Articular chondrocyte of knee joint (primary cell): Measurements from ENCODE around the gene MED25. TPM values are rescaled to one million over a fixed set of nuclear protein-coding genes. Genes with fewer than 3 reads are reported as not detected.

ENCODE experiments used
- small RNA-seq: library from RNA; depleted of rRNA; stranded (forward); fragments of <200 nt; gene quantifications from one replicate; pipeline ENCODE3, GENCODE V24; 2012
- total RNA-seq: library from RNA; depleted of rRNA; stranded (reverse); fragments of >200 nt; gene quantifications from 2 replicates; pipeline ENCODE4 v1.2.3, GENCODE V29; 2012

MED25 gene
- 18.8 and 21.6 TPM in 2 replicates for total RNA-seq

DNA sequence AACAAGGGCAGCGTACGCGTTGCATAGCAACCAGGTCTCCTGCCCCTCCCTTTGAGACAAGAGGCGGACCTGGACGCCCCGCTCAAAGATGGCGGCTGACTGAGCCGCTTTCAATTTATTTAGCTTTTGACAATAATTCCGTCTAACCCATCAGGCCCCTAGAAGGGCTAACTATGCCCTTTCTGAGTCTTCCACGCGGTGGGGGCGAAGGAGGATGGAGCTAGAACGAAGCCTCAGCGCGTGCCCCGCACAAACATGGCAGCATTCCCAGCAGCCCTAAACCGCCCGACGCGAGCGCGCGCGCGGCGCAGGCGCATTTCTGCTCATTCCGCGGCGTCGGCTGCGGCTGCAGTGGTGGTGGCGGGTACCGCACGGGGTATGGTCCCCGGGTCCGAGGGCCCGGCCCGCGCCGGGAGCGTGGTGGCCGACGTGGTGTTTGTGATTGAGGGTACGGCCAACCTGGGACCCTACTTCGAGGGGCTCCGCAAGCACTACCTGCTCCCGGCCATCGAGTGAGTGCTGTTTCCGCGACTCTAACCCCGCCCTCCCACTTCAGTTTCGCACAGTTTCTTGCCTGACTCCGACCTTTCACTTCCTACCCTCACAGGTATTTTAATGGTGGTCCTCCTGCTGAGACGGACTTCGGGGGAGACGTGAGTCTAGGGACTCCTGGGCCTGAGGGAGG lies at the start of gene MED25:
Gene MED25 (plus strand): TSS at position 326 of the 685 bp plus-strand sequence. CDS start 53 bp downstream, at position 379.

DNA sequence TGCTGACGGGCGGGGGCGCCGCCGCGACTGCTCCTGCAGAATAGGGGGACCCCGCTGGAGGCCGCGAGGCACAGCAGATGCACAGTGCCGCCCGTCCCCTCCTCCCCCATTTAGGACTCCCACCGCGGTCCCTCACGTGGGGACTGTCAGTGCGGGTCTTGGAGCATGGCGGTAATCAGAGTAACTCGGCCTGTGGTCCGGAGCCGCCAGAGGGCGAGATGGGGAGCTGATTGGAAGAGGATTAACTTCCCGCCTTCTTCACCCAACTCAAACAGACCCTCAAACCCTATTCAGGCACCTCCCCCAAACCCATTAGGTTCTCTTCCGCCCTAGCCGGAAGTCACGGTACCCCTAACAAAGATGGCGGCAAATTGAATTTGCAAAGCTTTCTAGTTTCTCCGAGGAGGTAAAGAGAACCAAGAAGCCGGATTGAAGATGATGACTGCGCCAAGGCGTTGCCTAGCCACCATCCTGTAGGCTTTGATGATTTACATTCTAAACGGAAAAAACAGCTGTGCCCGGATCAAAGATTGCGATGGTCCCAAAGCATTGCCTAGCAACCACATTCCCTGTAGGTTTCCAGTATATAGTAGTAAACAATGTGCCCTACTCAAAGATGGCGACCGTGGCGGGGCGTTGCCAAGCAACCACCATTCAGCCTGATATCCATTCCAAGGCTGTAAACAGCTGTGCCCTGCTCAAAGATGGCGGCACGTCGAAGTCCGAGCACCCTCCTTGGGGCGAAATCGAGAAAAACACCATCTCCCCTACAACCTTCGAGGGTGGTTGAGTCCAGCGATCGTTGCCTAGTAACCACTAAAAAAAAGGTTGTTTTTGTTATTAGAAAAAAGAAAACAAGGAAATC lies 4.9 kb upstream of the MED25 start, which contains the start of gene FUZ:
Gene FUZ (minus strand): TSS at position 296 of the 865 bp plus-strand sequence. CDS start 186 bp downstream, at position 110.

DNA sequence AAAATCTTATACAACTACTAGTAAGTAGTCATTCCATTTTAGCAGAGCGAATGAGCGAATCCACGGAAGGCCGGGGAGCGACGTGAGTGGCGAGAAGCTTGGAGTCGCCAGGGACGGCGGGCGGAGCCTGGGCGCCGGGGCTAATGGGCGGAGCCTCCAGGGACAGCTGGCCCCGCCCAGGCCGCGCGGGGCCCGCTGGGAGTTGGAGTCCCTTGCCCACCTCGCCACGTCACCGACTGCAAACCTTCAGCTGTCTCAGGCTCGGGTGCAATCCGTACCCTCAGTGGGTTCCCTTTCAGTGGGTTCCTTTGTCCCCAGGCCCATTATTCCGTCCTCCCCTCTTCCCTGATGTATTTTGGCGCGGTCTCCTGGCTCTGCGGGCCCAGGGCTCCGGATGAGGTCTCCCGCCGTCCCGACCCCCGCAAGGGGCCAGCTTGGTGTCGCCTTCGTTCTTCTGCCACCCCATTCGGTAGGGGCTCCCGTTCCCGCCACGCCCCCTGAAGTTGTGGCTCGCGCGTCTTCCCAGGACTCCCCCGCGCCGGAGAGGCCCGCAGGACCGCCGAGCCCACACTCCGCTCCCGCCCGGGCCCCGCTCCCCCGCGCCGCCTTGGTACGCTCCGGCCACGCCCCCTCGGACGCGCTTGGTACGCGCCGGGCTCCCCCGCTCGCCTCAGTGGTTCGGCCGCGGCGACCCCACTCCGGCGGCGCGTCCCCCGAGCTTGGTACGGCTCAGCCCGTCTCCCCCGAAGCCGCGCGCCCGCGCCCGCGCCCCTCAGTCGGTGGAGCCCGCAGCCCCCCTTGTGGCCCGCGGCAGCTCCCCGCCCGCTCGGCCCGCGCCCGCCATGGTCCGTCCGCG lies 32.6 kb downstream of the MED25 start, which contains the start of gene PTOV1:
Gene PTOV1 (plus strand): TSS at position 673 of the 856 bp plus-strand sequence.

DNA sequence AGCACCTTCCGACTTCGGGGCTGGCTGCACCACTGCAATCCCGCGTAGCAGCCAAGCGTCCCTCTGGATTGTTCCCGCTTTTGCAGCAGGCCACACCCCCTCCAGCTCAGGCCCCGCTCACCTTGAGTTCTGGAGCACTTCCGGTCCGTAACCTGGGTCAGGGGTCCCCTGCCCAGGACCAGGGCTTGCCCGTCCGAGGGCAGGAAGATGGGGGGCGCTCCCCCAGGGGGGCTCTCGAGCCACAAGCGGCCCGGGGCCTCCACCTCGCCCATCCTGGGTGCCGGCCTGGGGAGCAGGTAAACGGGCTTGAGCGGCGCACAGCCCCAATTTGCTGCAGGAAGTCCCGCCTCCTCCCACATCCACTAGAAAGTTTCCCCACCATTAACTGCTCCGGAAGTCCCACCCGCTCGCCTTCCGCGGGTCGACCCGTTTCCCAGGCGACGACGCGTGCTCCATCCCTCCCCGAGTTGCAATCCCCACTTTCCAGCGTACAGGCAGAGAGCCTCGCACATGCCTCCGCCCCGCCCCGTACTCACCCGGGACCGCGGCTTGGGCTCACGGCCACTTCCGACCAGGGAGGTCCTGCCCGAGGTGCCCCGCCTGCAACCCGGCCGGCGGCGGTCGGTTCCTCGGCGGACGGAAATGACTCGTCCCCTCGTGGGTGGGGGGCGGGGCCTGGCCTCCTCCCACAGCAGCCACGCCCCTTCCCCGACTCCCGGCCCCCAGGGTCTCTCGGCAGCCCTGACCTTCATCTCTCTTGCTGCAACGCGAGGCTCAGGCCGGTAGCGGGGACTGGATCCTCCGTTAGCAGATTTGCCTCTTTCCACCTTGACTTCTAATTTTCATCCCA lies 49.1 kb downstream of the MED25 start, which contains the start of gene PNKP:
Gene PNKP (minus strand): TSS at position 644 of the 850 bp plus-strand sequence. CDS start 372 bp downstream, at position 272.

DNA sequence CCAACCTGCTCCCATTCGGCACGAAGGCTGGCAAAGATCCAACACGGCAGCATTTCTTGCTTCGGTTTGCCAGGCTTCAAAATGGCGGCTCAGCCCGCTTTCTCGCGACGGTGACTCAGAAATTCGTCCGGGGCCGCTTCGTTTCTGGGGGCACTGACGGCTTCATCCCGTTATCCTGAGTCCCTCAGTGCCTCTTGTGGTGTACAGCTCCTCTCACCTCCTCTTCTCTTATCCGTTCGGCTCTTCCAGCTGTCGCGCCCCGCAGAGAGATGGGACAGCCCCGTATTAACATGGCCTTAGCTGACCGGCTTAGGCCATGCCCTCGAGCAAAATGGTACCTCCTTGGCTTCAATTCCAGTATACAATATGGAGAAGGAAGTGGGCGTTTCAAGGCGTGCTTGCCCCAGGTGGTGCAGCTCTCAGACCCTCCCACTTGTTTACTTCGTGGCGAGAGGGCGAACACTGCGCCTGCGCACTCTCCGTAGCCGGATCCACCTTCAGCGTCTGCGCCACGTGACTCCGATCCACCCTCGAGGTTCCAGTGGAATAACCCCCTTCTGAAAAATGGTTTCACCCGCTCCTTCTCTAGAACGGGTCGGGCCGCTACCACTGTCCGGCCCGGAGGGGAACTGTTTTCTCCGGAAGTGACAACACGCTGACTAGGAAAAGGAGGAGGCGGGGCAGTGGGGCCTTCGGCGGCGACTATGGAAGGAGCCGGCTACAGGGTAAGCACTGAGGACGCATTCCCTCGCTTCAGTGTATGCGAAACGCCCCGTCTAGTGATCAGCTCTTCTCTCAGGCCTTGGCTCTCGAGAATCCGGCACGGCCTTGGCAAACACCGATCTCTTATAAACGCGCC lies 59.2 kb downstream of the MED25 start, which contains the start of the genes AKT1S1 and TBC1D17:
Gene AKT1S1 (minus strand): TSS at position 336 of the 859 bp plus-strand sequence. CDS start 4,060 bp downstream, outside the sequence.
Gene TBC1D17 (plus strand): TSS at position 683 of the 859 bp plus-strand sequence. CDS start 22 bp downstream, at position 705.

Small RNAs within 50 kb of the gene (small RNA-seq; reads per million reads assigned to genes)
- not detected for gene MIR4749
- gene MIR6799: not detected

Other genes with a start within 250 kb of the MED25 start
- 45.3 and 50.4 TPM in 2 replicates for gene NOSIP, start 237.7 kb upstream of the MED25 start, total RNA-seq
- gene PRRG2, start 237.0 kb upstream of the MED25 start, total RNA-seq: 0.22 and 0.26 TPM in 2 replicates
- gene PRR12, start 227.1 kb upstream of the MED25 start, total RNA-seq: 2.8 and 6.1 TPM in 2 replicates
- 28.4 and 38.3 TPM in 2 replicates for gene RRAS, start 178.1 kb upstream of the MED25 start, total RNA-seq
- 13.1 and 15.2 TPM in 2 replicates for gene SCAF1, start 176.1 kb upstream of the MED25 start, total RNA-seq
- gene IRF3, start 152.4 kb upstream of the MED25 start, total RNA-seq: 22.5 and 25.0 TPM in 2 replicates
- gene BCL2L12, start 152.4 kb upstream of the MED25 start, total RNA-seq: 3.5 and 5.2 TPM in 2 replicates
- 106 and 127 TPM in 2 replicates for gene PRMT1, start 141.0 kb upstream of the MED25 start, total RNA-seq
- 0.32 and 0.39 TPM in 2 replicates for gene ADM5, start 128.7 kb upstream of the MED25 start, total RNA-seq
- gene CPT1C, start 127.2 kb upstream of the MED25 start, total RNA-seq: 16.8 and 21.6 TPM in 2 replicates
- 0.13 and 0.32 TPM in 2 replicates for gene TSKS, start 55.0 kb upstream of the MED25 start, total RNA-seq
- 91.9 and 94.0 TPM in 2 replicates for gene AP2A1, start 51.3 kb upstream of the MED25 start, total RNA-seq
- gene FUZ, start 5.0 kb upstream of the MED25 start, total RNA-seq: 11.8 and 15.2 TPM in 2 replicates
- 37.2 and 42.2 TPM in 2 replicates for gene PTOV1, start 32.9 kb downstream of the MED25 start, total RNA-seq
- 28.5 and 32.5 TPM in 2 replicates for gene PNKP, start 49.3 kb downstream of the MED25 start, total RNA-seq
- 10.9 and 14.0 TPM in 2 replicates for gene AKT1S1, start 59.1 kb downstream of the MED25 start, total RNA-seq
- 10.6 and 14.2 TPM in 2 replicates for gene TBC1D17, start 59.4 kb downstream of the MED25 start, total RNA-seq
- 0.65 and 1.6 TPM in 2 replicates for gene IL4I1, start 78.6 kb downstream of the MED25 start, total RNA-seq
- gene ATF5, start 110.9 kb downstream of the MED25 start, total RNA-seq: 9.1 and 11.5 TPM in 2 replicates
- 27.8 and 28.0 TPM in 2 replicates for gene NUP62, start 111.2 kb downstream of the MED25 start, total RNA-seq
- gene SIGLEC11, start 142.9 kb downstream of the MED25 start, total RNA-seq: not detected in 2 replicates
- 23.8 and 23.9 TPM in 2 replicates for gene VRK3, start 207.1 kb downstream of the MED25 start, total RNA-seq
- 8.6 and 9.0 TPM in 2 replicates for gene ZNF473, start 207.7 kb downstream of the MED25 start, total RNA-seq